Heart left ventricle (tissue), 16 donors: ENCODE data around the gene HERC4. TPM values are rescaled to one million over a fixed set of nuclear protein-coding genes. Genes with fewer than 3 reads are reported as not detected.
A peak's percentile ranks its signal among the peaks of the same experiment; 100 is the strongest.

Experiments used
- ATAC-seq, 4 donors: fragments of 200-7000 bp; cut with Tn5 transposase; one replicate each; pipeline ENCODE4 v1.9.1; 2020 to 2022; ENCODE audit warnings: moderate library complexity in 4 of 4, mild to moderate bottlenecking in 3 of 4, moderate number of reproducible peaks in 1 of 4
- DNase-seq, 5 donors: peaks; one replicate each; pipeline ENCODE4 v3.0.0-alpha.2; 2020
- H3K27ac ChIP-seq, 12 donors: fragments of 200-600 bp; sonication (generic) in 4 of 12; one replicate each; pipeline versions ENCODE4 v1.5.0 to v1.8.0; 2016 to 2022; ENCODE audit warnings: mild to moderate bottlenecking in 2 of 12
- H3K27me3 ChIP-seq, 9 donors: fragments of 200-600 bp; sonication (generic) in 2 of 9; one replicate each; pipeline versions ENCODE4 v1.5.1 to v1.8.0; 2016 to 2022; ENCODE audit warnings: mild to moderate bottlenecking in 3 of 9
- H3K36me3 ChIP-seq, 9 donors: fragments of 200-600 bp; sonication (generic) in 2 of 9; one replicate each; pipeline versions ENCODE4 v1.5.0 to v1.8.0; 2018 to 2022; ENCODE audit warnings: mild to moderate bottlenecking in 2 of 9
- H3K4me1 ChIP-seq, 12 donors: fragments of 200-600 bp; sonication (generic) in 4 of 12; one replicate each; pipeline versions ENCODE4 v1.5.0 to v1.8.0; 2016 to 2022; ENCODE audit warnings: mild to moderate bottlenecking in 3 of 12
- H3K4me3 ChIP-seq, 12 donors: fragments of 200-600 bp; sonication (generic) in 4 of 12; one replicate each; pipeline versions ENCODE4 v1.5.0 to v1.8.0; 2017 to 2022; ENCODE audit warnings: mild to moderate bottlenecking in 9 of 12, moderate library complexity in 4 of 12
- H3K9me3 ChIP-seq, 12 donors: fragments of 200-600 bp; sonication (generic) in 4 of 12; one replicate each; pipeline versions ENCODE4 v1.5.0 to v1.8.0; 2016 to 2022; ENCODE audit warnings: mild to moderate bottlenecking in 1 of 12
- CTCF ChIP-seq, 12 donors: fragments of 200-600 bp; sonication (generic) in 4 of 12; IDR thresholded peaks; one replicate each; pipeline versions ENCODE4 v1.5.0 to v1.8.0; 2018 to 2022; ENCODE audit warnings: antibody characterized with exemption in 12 of 12, mild to moderate bottlenecking in 5 of 12
- POLR2A ChIP-seq, 2 donors: fragments of 450-650 bp; IDR thresholded peaks; one replicate each; pipeline ENCODE4 v1.6.1; 2017; ENCODE audit warnings: antibody characterized with exemption in 2 of 2, mild to moderate bottlenecking in 2 of 2, moderate library complexity in 2 of 2
- WGBS, 4 donors: extraction: QIAGEN DNeasy Blood & Tissue Kit in 2 of 4; methylation state at CpG; one replicate each; pipeline versions ENCODE4 v1.1.5 to v1.1.7; 2013 to 2018; 5-methylcytosine and 5-hydroxymethylcytosine counted together
- intact Hi-C, 10 donors: fragments of 100-400 bp; cut with DNase I; formaldehyde crosslinking; loops; one replicate each; pipeline versions ENCODE4 v1.11.1 to v1.14.2; 2022
- polyA plus RNA-seq, 2 donors: library from polyadenylated mRNA; stranded (reverse); fragments of 200-250 nt; gene quantifications; one replicate each; pipeline ENCODE4 v1.2.3, GENCODE V29; 2013
- total RNA-seq, 9 donors: library from RNA; depleted of rRNA in 2 of 9; stranded (reverse); fragments of >200 nt in 2 of 9; fragmentation: NEBNext Ultra II Directional in 3 of 9; extraction: Animal tissue kit (Norgen Biotek cat#: 25700) in 3 of 9; gene quantifications; one replicate each; pipeline versions ENCODE4 v1.1.0 to v1.2.4, GENCODE V29; 2016 to 2023
- donor health status: ischemic (EF 13 %, LVEDD 7.1; RV severe dilation, severe dysfunction).
- donor health status: healthy with polysubstance abuse.
- donor health status: DM: no; HTN: yes; CAD: no.
- donor health status: DM: no; HTN: no; CAD: no.
- donor health status: ischemic (EF 25% LVEDD 6.9; RV normal size, moderate dysfunction).
- donor health status: ischemic (EF 25% LVEDD 5.7; RV mildly dilated, moderate dysfunction).
- donor health status: healthy.
- donor health status: DM: yes; HTN: yes; CAD: no.
- donor health status: ischemic (EF 35%, LVEDD 5.7; RV mildly dilated, moderate dysfunction).
- donor health status: nonischemic (EF 11% LVEDD 7.7; RV severe dilation, severe dysfunction).
- donor health status: DM: yes; HTN: yes; CAD: no.
- donor health status: PGD.
- donor health status: ischemic (EF 29% LVEDD 5.4; RV normal size, mild dysfunction).
- donor health status: nonischemic (EF 23%, LVEDD 6.1; RV moderate dilation, normal function).

HERC4 gene
- total and polyA plus RNA-seq, 11 donors, result 11.7 to 39.4 (median 29.3) TPM

GRCh38 chr10:68087685-68088401 lies 12.8 kb upstream of the HERC4 start:
- H3K27ac ChIP-seq, result peak overlapping the region; percentile 51 to 95 (median 76)
- WGBS, 4 donors, result 17 to 45% (median 20%) methylated on average over 2 of the region's 2 CpGs
- no peak for TF ChIP-seq CTCF (IDR thresholded peaks at IDR 0.05)
- peak in 1 of 2 donors; percentile 57 for TF ChIP-seq POLR2A (IDR thresholded peaks at IDR 0.05)
- DNase-seq, result peak in 4 of 5 donors; percentile 65 to 75 (median 70)
- ATAC-seq, result peak; percentile 88 to 96 (median 91)
- H3K36me3 ChIP-seq, result no peaks in the 10 kb centered on the region
- peaks cover 0 to 26% (median 0%) of the 10 kb centered on the region in 12 donors for H3K4me1 ChIP-seq
- peak overlapping the region in 11 of 12 donors; percentile 3 to 56 (median 43) for H3K4me3 ChIP-seq
- intact Hi-C loops, result loop anchor here in 5 of 10 donors (2.0 to 10.0 kb wide), 3 partner anchors 67 to 217 kb away; no protein-coding TSS in a partner anchor
- H3K9me3 ChIP-seq, result no peaks in the 10 kb centered on the region
- H3K27me3 ChIP-seq, result no peaks in the 10 kb centered on the region

- intact Hi-C loops, result loop anchor here in 5 of 10 donors (2.0 to 10.0 kb wide), 3 partner anchors 68 to 218 kb away; no protein-coding TSS in a partner anchor
- Histone ChIP-seq H3K9me3 (no peaks in the 10 kb centered on the region), H3K4me3 (peak overlapping the region in 5 of 12 donors; percentile 43 to 56 (median 51)), H3K27me3 (no peaks in the 10 kb centered on the region), H3K36me3 (no peaks in the 10 kb centered on the region), H3K4me1 (peaks cover 0 to 26% (median 0%) of the 10 kb centered on the region in 12 donors), H3K27ac (peak overlapping the region; percentile 51 to 95 (median 76))
- DNase-seq, result no peak
- TF ChIP-seq POLR2A (IDR thresholded peaks at IDR 0.05), result no peak
- no peak for TF ChIP-seq CTCF (IDR thresholded peaks at IDR 0.05)
- ATAC-seq, result no peak
- WGBS, 4 donors, result 76 to 81% (median 78%) methylated on average over 7 of the region's 7 CpGs
Observed at GRCh38 chr10:68086910-68087684, 12.0 kb upstream of the HERC4 start.

- H3K9me3 ChIP-seq, result no peaks in the 10 kb centered on the region
- no peak for DNase-seq
- H3K4me3 ChIP-seq, result no peak overlapping the region
- 50 to 71% (median 60%) methylated on average over 2 of the region's 2 CpGs for WGBS, 4 donors
- no peaks in the 10 kb centered on the region for H3K27me3 ChIP-seq
- intact Hi-C loops, result loop anchor here in 5 of 10 donors (2.0 to 10.0 kb wide), 3 partner anchors 69 to 219 kb away; no protein-coding TSS in a partner anchor
- no peaks in the 10 kb centered on the region for H3K36me3 ChIP-seq
- peak overlapping the region in 7 of 12 donors; percentile 36 to 87 (median 79) for H3K27ac ChIP-seq
- ATAC-seq, result no peak
- H3K4me1 ChIP-seq, result peaks cover 0 to 26% (median 0%) of the 10 kb centered on the region in 12 donors
- TF ChIP-seq CTCF (IDR thresholded peaks at IDR 0.05), result no peak
- no peak for TF ChIP-seq POLR2A (IDR thresholded peaks at IDR 0.05)
Observed at GRCh38 chr10:68086011-68086410, 10.9 kb upstream of the HERC4 start.

GRCh38 chr10:68084469-68084868 lies 9.4 kb upstream of the HERC4 start:
- peak overlapping the region in 7 of 12 donors; percentile 4 to 50 (median 42) for H3K27ac ChIP-seq
- WGBS, 4 donors, result 76 to 85% (median 78%) methylated on average over 4 of the region's 4 CpGs
- intact Hi-C loops, result loop anchor here in 7 of 10 donors (5.0 to 10.0 kb wide), 3 partner anchors 73 to 220 kb away; no protein-coding TSS in a partner anchor

More at GRCh38 chr10:68084469-68084868, 9.4 kb upstream of the HERC4 start:
- Histone ChIP-seq H3K27me3 (no peaks in the 10 kb centered on the region), H3K4me1 (peaks cover 0 to 26% (median 0%) of the 10 kb centered on the region in 12 donors), H3K4me3 (no peak overlapping the region), H3K9me3 (no peaks in the 10 kb centered on the region), H3K36me3 (no peaks in the 10 kb centered on the region)
- DNase-seq (no peak), ATAC-seq (no peak)
- TF ChIP-seq CTCF (IDR thresholded peaks at IDR 0.05) (no peak), POLR2A (IDR thresholded peaks at IDR 0.05) (no peak)
